ENCODE measurements around the gene POM121.
"Not testable (repeated sequence)": the region's sequence is repeated elsewhere in the genome, so short reads cannot be mapped to it uniquely, and the experiment has no call there.

POM121 gene

GRCh38 chr7:72924733-72925545, at the start of gene POM121:
Gene POM121 (plus strand): TSS chr7:72925095. CDS start chr7:72925122, 27 bp downstream.
- peak; percentile 69 for DNase-seq (ENCODE audit: low read depth)

DNA sequence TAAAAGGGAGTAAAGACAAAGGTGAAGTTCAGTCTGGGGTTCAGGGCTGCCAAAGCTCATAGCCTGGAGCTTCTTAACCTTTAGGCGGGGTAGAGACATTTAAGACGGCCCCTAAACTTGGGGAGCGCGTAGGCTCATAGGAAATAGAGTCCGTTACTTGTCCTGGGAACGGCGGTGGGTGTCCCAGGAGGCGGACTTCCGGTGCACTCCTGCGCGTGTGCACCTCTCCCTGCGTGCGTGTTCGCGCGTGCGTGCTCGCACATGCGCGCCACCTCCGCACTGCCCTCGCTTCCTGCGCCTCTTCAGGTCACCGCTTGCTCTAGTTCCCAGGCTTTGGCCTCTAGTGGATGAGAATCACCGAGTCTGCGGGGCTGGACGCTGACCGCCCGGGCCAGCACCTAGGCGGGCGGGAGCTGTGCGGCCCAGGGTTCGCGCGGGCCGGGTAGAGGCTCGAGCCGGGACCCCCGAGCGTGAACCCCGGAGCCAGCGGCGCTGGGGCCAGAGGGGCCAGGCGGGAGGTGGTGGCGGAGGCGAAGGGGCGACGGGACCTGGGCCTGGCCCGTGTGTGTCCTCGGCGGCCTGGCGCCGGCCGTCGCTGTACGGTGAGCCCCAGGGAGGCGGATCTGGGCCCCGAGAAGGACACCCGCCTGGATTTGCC, 45.7 kb upstream of the POM121 start:
- peak; percentile 31 for DNase-seq (ENCODE audit: low read depth)

DNA sequence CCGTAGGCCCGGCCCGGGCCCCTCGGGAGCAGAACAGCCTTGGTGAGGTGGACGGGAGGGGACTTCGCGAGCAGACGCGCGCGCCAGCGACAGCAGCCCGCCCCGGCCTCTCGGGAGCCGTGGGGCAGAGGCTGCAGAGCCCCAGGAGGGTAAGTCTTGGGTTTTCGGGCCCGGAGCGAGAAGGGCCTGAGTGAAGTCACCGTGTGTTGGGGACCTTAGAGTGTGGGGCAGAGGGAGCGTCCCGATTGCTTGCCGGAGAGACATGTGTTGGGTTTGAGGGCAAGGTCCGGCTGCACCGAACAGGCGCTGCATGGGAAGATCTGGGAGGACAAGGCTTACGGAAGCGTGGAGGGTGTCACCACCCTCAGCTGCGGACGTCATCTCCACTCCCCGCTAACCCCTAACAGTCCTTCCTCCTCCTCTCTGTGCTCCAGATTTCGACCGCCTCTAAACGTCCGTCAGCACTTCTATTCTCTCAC, 45.1 kb upstream of the POM121 start:
- DNase-seq (ENCODE audit: low read depth): peak; percentile 2

DNA sequence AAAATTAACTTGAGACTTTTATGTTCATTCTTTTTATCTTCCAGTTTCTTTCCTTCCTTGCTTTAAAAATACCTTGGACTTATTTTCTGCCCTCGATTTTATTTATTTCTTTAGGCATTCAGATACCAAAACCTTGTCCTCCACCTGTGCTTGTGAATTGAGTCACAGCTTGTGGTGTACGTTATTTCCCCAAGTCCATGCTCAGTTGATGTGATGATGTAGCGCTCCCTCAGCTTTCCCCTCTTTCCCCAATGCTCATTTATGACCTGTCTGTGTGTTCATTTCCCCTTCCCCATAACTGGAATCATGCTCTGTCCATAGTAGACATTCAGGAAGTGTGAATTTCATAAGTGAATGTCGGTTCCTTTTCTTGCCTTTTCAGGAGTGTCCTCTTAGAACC, 33.1 kb upstream of the POM121 start:
- not testable (repeated sequence) for DNase-seq (ENCODE audit: low read depth)

- DNase-seq (ENCODE audit: low read depth): not testable (repeated sequence)
Measured at GRCh38 chr7:72904740-72905139, 20.2 kb upstream of the POM121 start.

- DNase-seq (ENCODE audit: low read depth): not testable (repeated sequence)
Measured at GRCh38 chr7:72908422-72908821, 16.5 kb upstream of the POM121 start.

DNA sequence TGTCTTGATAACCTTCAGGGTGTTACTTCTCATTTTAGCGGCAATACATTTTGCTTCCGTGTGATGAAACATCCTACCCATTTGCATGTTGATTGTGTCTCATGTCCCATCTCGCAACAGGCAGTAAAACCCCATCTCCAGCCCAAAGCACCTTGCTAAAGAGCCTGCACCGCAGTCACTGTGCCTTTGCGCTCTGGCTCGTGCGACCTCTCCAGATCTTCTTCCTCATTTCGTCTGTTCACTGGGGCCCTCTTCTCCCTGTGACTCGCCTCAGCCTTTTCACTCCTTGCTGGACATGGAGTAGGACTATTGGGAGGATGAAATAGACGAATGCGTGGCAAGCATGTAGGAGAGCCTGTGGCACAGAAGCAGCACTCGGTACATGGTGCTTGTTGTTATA, 13.5 kb upstream of the POM121 start:
- not testable (repeated sequence) for DNase-seq (ENCODE audit: low read depth)

DNA sequence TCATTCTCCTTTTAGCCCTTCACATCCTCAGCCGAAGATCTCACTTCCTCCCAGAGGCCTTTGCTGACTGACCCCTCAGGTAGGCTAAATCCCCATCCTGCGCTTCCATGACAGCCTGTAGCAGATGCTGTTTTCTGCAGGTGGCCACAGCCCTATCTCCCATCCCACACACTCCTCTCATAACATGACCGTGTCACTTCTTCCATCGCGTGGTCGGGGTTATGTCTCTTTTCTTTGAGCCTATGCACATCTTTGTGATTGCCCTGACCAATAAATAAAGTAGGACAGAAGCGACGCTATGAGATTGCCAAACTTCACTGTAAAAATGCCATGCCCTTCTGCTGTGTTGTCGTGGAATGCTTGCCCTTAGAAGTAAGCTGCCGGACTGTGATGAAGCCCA, 11.1 kb upstream of the POM121 start:
- not testable (repeated sequence) for DNase-seq (ENCODE audit: low read depth)

GRCh38 chr7:72914756-72915525, 10.0 kb upstream of the POM121 start:
- peak; percentile 23 for DNase-seq (ENCODE audit: low read depth)

DNA sequence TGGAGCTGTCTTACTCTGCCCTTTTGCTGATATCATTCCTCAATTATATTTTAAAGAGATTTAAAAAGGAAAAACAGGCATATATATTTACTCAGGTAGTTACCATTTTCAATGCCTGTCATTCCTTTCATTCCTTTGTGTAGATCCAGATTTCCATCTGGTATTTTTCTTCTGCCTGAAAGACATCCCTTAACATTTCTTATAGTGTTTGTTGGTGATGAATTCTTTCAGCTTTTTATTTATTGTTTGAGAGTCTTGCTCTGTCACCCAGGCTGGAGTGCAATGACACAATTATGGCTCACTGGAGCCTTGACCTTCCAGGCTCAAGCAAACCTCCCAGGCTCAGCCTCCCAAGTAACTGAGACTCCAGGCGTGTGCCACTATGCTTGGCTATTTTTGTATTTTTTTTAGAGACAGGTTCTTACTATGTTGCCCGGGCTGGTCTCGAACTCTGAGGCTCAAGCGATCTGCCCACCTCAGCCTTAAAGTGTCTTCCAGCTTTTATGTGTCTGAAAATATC, 5.6 kb upstream of the POM121 start:
- no peak for DNase-seq (ENCODE audit: low read depth)

- DNase-seq (ENCODE audit: low read depth): no peak
Measured at GRCh38 chr7:72924386-72924732, 536 bp upstream of the POM121 start.

- DNase-seq (ENCODE audit: low read depth): no peak
Measured at GRCh38 chr7:72925546-72926120, 738 bp downstream of the POM121 start.

DNA sequence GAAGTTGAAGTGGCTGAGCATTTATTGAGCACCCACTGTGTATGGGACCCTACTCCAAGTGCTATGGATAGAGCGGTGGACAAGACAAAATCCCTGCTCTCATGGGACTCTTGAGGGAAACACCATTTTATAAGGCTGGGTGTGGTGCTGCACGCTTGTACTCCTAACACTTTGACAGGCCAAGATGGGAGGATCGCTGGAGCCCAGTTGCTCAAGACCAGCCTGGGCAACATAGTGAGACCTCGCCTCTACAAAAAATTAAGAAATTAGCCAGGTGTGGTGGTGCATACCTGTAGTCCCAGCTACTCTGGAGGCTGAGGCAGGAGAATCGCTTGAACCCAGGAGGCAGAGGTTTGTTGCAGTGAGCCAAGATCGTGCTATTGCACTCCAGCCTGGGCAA, 2.9 kb downstream of the POM121 start:
- not testable (repeated sequence) for DNase-seq (ENCODE audit: low read depth)

GRCh38 chr7:72928216-72928615, 3.3 kb downstream of the POM121 start:
- not testable (repeated sequence) for DNase-seq (ENCODE audit: low read depth)

DNA sequence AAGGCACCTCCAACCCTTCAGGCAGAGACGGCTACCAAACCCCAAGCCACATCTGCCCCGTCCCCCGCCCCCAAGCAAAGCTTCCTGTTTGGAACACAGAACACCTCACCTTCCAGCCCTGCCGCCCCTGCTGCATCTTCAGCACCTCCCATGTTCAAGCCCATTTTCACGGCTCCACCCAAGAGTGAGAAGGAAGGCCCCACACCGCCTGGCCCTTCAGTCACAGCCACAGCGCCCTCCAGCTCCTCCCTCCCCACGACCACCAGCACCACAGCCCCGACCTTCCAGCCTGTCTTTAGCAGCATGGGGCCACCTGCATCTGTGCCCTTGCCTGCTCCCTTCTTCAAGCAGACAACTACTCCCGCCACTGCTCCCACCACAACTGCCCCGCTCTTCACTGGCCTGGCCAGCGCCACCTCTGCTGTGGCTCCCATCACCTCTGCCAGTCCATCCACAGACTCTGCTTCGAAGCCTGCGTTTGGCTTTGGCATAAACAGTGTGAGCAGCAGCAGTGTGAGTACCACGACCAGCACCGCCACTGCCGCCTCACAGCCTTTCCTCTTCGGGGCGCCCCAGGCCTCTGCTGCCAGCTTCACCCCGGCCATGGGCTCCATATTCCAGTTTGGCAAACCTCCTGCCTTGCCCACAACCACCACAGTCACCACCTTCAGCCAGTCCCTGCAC, 17.3 kb downstream of the POM121 start:
- DNase-seq (ENCODE audit: low read depth): not testable (repeated sequence)

GRCh38 chr7:72942956-72943355, 18.1 kb downstream of the POM121 start:
- not testable (repeated sequence) for DNase-seq (ENCODE audit: low read depth)

DNA sequence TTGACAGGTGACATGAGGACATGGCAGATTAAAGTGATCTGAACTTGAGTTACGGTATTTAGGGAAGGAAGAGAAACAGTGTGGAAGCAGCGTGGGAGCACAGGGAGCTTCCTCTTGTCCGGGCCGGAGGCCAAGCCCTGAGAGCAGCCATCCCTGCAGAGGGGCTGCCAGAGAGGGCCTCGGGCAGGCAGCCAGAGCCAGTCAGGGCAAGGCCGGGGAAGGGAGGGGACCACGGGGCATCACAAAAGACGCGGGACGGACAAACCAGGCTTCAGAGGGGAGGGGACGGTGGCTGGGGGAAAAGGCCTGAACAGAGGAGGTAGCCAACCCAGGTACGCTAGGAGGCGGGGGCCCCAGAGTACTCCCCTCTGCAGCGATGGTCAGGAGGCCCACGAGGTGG, 20.0 kb downstream of the POM121 start:
- not testable (repeated sequence) for DNase-seq (ENCODE audit: low read depth)

DNA sequence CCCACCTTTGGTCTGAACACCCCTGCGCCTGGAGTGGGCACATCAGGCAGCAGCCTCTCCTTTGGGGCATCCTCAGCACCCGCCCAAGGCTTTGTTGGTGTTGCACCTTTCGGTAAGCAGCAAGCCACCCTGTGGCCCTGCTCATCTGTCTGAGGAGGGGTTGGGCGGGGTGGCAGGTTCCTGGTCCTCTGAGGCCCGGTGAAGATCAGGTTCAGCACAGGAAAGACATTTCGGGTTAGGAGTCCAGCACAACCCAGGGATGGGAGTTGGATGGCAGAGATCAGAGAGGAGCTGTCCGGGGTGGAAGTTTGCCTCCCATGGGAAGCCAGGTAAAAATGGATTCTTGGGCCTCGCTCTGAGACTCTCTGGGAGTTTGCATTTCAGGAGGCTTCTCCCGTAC, 20.7 kb downstream of the POM121 start:
- not testable (repeated sequence) for DNase-seq (ENCODE audit: low read depth)

DNA sequence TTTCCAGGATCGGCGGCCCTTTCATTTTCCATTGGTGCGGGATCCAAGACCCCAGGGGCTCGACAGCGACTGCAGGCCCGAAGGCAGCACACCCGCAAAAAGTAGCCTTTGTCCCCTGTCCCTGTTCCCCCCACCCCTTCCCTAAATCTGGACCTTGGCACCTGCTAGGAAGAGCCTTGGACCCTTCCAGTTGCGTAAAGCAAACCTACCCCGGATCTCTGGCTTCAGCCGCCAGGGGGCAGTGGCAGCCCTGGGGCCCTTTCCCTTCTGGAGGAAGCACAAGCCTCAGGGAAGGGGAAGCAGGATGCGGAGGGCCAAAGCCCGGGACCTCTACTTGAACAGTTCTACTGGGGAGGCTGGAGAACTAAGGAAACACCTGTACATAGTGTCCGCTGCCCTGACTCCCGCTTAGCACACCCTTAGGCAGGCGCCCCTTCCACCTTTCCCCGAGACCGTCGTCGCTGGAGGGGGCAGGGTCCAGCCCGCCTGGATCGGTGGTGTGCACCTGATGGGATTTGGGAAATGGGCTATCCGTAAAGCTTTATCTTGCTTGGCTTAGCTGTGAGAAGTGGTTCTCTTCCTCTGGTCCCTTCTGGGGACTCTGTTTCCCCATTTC, 21.3 kb downstream of the POM121 start:
- not testable (repeated sequence) for DNase-seq (ENCODE audit: low read depth)

GRCh38 chr7:72948714-72949113, 23.8 kb downstream of the POM121 start:
- DNase-seq (ENCODE audit: low read depth): not testable (repeated sequence)

- DNase-seq (ENCODE audit: low read depth): not testable (repeated sequence)
Measured at GRCh38 chr7:72949276-72949675, 24.4 kb downstream of the POM121 start.
